AG09309 (cell line): ENCODE measurements around the gene KPNA3.

Experiments
- DNase-seq: peaks from one replicate; pipeline ENCODE4 v3.0.0-alpha.2; 2010; ENCODE audit warnings: low read depth
- H3K4me3 ChIP-seq: 2 replicates; pipeline ENCODE4 v1.5.1; 2011; ENCODE audit warnings: mild to moderate bottlenecking, low read depth, low read length, moderate library complexity; ENCODE audit not compliant: control insufficient read depth
- TF ChIP-seq, protein P1 (sequence below): IDR thresholded peaks from 2 replicates; pipeline ENCODE4 v1.5.1; 2011; ENCODE audit warnings: mild to moderate bottlenecking, low read depth, low read length, inconsistent platforms; ENCODE audit not compliant: insufficient read depth, control insufficient read depth; ENCODE audit errors: missing control alignments

The KPNA3 gene

DNA sequence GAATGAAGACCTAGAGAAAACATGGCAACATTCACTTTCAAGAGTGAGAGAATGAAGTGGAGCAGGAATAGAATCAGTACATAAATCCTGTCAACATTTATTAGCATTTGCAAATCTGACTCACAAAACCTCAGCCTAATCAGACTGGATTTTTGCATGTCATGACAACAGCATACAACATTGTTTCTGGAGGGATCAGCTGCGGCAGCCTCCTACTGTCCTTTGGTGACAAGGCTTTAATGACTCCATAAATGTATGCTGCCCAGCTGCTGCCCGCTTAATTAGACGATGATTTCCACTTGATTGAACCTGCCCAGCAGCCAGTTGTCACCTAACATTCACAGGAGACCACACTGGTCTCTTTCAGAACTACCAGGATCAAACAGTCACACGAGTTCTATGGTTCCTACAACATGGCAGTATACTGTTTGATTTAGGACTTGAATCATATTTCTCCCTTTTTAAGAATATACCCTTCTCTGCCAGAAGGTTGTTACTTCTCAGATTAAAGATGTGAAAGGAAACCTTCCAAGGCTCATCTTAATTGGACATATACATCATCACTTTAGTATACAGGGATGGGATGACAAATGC, 110.5 kb downstream of the KPNA3 start:
- TF ChIP-seq, protein P1, sequence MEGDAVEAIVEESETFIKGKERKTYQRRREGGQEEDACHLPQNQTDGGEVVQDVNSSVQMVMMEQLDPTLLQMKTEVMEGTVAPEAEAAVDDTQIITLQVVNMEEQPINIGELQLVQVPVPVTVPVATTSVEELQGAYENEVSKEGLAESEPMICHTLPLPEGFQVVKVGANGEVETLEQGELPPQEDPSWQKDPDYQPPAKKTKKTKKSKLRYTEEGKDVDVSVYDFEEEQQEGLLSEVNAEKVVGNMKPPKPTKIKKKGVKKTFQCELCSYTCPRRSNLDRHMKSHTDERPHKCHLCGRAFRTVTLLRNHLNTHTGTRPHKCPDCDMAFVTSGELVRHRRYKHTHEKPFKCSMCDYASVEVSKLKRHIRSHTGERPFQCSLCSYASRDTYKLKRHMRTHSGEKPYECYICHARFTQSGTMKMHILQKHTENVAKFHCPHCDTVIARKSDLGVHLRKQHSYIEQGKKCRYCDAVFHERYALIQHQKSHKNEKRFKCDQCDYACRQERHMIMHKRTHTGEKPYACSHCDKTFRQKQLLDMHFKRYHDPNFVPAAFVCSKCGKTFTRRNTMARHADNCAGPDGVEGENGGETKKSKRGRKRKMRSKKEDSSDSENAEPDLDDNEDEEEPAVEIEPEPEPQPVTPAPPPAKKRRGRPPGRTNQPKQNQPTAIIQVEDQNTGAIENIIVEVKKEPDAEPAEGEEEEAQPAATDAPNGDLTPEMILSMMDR, result no peak
- DNase-seq, result no peak
- no peak overlapping the region for H3K4me3 ChIP-seq

DNA sequence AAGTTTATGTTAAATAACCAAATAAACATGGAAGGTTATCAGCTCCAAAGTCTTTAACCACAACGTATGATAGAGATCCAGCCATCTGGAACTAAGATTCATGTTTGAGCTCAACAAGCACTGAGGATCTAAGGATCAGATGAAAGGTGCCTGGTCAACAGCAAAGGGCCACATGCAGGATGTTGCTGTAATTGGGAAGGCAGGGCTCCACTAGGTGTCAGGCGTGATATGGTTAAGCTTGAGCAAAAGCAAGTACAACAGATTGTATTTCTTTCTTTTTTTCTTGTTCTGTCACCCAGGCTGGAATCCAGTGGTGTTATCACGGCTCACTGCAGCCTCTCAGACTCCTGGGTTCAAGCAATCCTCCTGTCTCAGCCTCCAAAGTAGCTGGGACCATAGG, 113.2 kb downstream of the KPNA3 start:
- no peak overlapping the region for H3K4me3 ChIP-seq
- TF ChIP-seq, protein P1, result peak; percentile 16
- no peak for DNase-seq

DNA sequence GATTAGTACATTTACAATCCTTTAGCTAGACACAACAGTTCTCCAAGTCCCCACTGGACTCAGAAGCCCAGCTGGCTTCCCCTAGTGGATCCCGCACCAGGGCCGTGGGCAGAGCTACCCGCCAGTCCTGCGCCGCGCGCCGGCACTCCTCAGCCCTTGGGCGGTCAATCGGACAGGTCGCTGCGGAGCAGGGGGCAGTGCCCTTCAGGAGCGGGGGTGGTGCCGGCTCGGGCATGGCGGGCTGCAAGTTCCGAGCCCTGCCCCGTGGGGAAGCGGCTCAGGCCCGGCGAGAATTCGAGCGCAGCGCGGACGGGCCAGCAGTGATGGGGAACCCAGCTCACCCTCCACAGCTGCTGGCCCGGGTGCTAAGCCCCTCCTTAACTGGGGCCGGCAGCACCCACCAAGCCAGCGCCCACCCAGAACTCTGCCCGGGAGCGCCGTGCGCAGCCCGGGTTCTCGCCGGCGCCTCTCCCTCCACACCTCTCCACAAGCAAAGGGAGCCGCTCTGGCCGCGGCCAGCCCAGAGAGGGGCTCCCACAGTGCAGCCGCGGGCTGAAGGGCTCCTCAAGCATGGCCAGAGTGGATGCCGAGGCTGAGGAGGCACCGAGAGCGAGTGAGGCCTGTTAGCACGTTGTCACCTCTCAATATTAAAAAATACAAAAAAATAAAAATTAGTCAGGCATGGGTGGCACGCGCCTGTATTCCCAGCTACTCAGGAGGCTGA, 114.1 kb downstream of the KPNA3 start:
- TF ChIP-seq, protein P1, result no peak
- H3K4me3 ChIP-seq, result no peak overlapping the region
- DNase-seq, result no peak

DNA sequence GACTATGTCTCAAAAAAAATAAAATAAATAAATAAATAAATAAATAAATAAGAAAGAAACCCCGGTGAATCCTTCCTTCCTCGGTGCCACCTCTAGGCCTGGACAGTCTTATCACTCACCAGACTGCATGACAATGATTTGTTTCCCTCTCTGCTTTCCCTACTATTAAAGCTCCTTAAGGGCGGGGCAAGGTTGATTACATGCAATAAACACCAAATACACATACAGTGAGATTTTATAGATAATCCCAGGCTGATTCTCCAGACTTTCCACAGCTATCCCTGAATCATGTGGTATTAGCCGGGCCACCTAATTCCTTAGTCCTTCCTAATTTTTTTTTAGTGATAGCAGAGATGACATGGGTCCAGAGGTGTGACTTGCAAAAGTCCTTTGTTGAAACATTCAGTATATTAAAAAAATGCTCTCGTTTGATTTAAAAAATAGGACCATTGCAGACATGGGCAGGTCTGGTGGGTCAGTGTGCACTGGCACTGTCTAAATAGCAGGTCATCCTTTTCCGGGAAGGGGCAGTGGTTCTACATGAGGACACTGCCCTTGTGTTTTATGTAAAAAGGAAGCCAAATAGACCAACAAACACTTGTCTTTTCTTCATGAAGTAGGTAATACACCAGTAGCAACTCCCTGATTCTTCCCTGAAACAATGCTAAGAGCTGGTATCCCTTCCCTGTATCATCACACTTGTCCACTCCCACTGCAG, 115.7 kb downstream of the KPNA3 start:
- TF ChIP-seq, protein P1, result no peak
- no peak overlapping the region for H3K4me3 ChIP-seq
- no peak for DNase-seq

DNA sequence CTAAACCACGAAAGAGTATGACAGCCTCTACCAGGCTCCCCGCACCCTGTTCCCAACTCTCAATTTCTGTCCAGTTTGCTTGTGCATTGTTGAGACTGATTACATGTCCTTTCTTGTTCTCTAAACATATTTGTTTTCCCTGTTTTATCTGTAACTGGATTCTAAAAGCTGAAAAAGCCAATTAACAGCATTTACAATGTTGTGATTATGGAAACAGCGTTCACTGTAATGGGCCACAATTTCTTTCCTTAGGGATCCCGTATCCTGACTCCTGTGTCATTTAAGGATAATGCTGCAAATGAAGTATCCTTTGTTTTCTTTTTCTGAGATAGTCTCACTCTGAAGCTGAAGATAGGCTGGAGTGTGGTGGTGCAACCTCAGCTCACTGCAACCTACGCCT, 121.7 kb downstream of the KPNA3 start:
- no peak for DNase-seq
- no peak overlapping the region for H3K4me3 ChIP-seq
- TF ChIP-seq, protein P1, result no peak

DNA sequence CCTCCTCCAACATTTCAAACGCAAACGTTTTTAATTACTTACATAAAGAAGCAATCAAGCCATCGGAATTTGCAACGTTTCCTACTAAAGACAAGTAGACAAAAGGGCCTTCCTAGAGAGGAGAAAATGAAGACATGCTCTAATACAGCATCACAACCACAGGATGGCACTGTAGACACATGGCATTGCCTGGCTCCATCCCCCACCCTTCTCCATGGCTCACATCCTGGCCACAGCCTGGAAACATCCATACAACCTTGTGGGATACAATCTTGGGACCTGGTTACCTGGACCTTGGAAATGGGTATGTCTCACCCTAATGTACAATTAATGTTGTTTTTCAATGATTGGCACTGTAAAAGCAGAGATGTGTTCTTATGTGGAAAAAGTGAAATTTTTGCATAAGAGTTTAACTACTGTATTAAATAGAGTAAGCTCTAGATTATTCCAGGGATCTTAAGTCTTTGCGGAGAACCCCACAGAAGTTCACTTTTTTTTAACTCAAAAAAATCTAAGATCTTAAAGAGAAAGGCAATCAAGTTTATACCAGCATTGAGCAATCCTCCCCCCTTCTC, 122.7 kb downstream of the KPNA3 start:
- DNase-seq, result no peak
- H3K4me3 ChIP-seq, result no peak overlapping the region
- TF ChIP-seq, protein P1, result peak; percentile 87
